Small intestine (tissue), 7 donors: Measurements from ENCODE around the gene NRTN. TPM values are rescaled to one million over a fixed set of nuclear protein-coding genes. Genes with fewer than 3 reads are reported as not detected.
"Not testable (repeated sequence)": the region's sequence is repeated elsewhere in the genome, so short reads cannot be mapped to it uniquely, and the experiment has no call there.

Experiments used
- DNase-seq, 2 donors: peaks; one replicate each; pipeline versions ENCODE4 v3.0.0 to v3.0.0-alpha.2; 2013
- FAIRE-seq: peaks from 2 replicates; lab custom pipeline; 2012; peaks lifted over from hg19 to GRCh38; lab: Jason Lieb, UNC
- H3K27ac ChIP-seq, 3 donors: one replicate each; pipeline ENCODE4 v1.5.1; 2013; ENCODE audit warnings: low read length in 2 of 3, mild to moderate bottlenecking in 2 of 3, control low read depth in 1 of 3, inconsistent platforms in 1 of 3, low read depth in 1 of 3, moderate library complexity in 1 of 3
- H3K27me3 ChIP-seq, 3 donors: one replicate each; pipeline ENCODE4 v1.6.1; 2013; ENCODE audit warnings: low read length in 3 of 3, inconsistent platforms in 1 of 3; ENCODE audit not compliant: control insufficient read depth in 3 of 3, insufficient read depth in 3 of 3
- H3K36me3 ChIP-seq, 3 donors: one replicate each; pipeline ENCODE4 v1.6.1; 2013; ENCODE audit warnings: low read length in 3 of 3, inconsistent platforms in 1 of 3, low read depth in 1 of 3, mild to moderate bottlenecking in 1 of 3, moderate library complexity in 1 of 3; ENCODE audit not compliant: control insufficient read depth in 3 of 3, insufficient read depth in 2 of 3
- H3K4me1 ChIP-seq, 3 donors: one replicate each; pipeline ENCODE4 v1.6.1; 2013; ENCODE audit warnings: low read length in 2 of 3, inconsistent platforms in 1 of 3, low read depth in 1 of 3, mild to moderate bottlenecking in 1 of 3, moderate library complexity in 1 of 3; ENCODE audit not compliant: control insufficient read depth in 3 of 3, insufficient read depth in 2 of 3
- H3K4me3 ChIP-seq, 3 donors: one replicate each; pipeline ENCODE4 v1.5.1; 2013; ENCODE audit warnings: low read length in 3 of 3, control low read depth in 1 of 3, inconsistent platforms in 1 of 3, low read depth in 1 of 3, mild to moderate bottlenecking in 1 of 3, moderate library complexity in 1 of 3
- H3K9me3 ChIP-seq, 2 donors: one replicate each; pipeline ENCODE4 v1.6.1; 2013; ENCODE audit warnings: low read depth in 1 of 2, low read length in 1 of 2; ENCODE audit not compliant: control insufficient read depth in 2 of 2, insufficient read depth in 1 of 2
- WGBS, 3 donors: extraction: QIAGEN DNeasy Blood & Tissue Kit; methylation state at CpG; one replicate each; pipeline ENCODE4 v1.1.7; 2013; 5-methylcytosine and 5-hydroxymethylcytosine counted together
- polyA plus RNA-seq, 4 donors: library from polyadenylated mRNA; stranded (reverse) in 3 of 4; unstranded in 1 of 4; fragments of 200-250 nt in 3 of 4; fragments of 120-200 nt in 1 of 4; gene quantifications; one replicate each; pipeline versions ENCODE4 v1.2.1 to v1.2.3, GENCODE V29; 2013
- donor health status: healthy with polysubstance abuse.
- donor health status: control.
- donor health status: control.
- donor health status: Bipolar disorder and iron deficiency.
- donor health status: healthy.

Gene NRTN
- polyA plus RNA-seq, 4 donors, result 1.1 to 3.0 (median 2.9) TPM; not detected in 1

DNA sequence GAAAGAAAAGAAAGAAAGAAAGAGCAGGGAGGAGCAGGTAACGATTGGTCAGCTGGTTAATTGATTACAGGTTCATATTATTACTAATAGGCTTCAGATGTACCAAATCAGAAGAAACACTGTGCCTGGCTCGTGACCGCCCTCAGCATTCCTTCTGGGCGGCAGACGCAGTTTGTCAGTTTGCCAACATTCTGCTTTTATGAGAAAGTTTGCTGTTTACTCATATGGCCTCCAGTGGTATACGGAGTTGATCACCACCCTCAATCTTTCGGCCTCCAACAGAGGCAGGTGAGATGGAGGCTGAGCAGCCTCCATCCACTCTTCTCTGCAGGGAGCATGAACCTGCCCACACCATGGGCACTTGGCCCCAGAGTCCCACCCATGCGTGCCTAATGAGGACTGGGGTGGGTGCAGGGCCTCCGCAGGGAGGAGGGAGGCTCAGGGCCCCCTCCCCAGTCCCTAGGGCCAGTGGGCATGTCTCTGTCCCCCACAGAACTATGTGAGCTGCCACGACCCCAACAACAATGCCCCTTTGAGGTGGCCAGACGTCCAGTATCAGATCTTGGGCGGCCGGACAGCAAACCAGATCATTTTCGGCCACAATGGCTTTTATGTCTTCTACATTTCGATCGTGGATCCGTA is 29.1 kb upstream of the NRTN start:
- Histone ChIP-seq H3K27ac (no peak overlapping the region), H3K27me3 (peaks cover 0 to 3% (median 2%) of the 10 kb centered on the region in 3 donors)
- FAIRE-seq, result no peak

DNA sequence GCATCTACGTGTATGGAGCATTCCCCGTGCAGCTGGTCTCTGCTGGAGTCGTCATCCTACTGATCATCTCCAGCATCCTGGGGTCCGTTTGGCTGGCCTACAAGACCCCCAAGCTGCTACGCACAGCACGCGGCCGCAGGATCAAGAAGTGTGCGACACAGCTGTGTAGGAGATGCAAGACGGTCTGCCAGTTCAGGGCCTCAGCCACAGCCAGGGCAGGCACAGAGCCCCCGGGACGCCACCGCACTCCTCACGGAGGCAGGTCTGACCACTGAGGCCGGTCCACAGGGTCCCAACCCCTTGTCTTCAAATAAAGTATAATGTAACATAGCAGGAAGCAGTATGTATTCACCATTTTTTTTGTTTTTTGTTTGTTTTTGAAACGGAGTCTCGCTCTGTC is 26.5 kb upstream of the NRTN start:
- Histone ChIP-seq H3K4me1 (no peaks in the 10 kb centered on the region), H3K36me3 (peaks cover 0 to 8% (median 0%) of the 10 kb centered on the region in 3 donors), H3K9me3 (no peaks in the 10 kb centered on the region), H3K27me3 (no peaks in the 10 kb centered on the region), H3K27ac (no peak overlapping the region), H3K4me3 (no peak overlapping the region)
- FAIRE-seq, result no peak
- DNase-seq, result no peak
- 82 to 88% (median 86%) methylated on average over 17 of the region's 17 CpGs for WGBS, 3 donors

More for the DNA sequence above, 29.1 kb upstream of the NRTN start:
- no peak for DNase-seq
- Histone ChIP-seq H3K4me1 (no peaks in the 10 kb centered on the region), H3K9me3 (no peaks in the 10 kb centered on the region), H3K36me3 (no peaks in the 10 kb centered on the region), H3K4me3 (no peak overlapping the region)
- WGBS, 3 donors, result 58 to 66% (median 59%) methylated on average over 17 of the region's 17 CpGs

DNA sequence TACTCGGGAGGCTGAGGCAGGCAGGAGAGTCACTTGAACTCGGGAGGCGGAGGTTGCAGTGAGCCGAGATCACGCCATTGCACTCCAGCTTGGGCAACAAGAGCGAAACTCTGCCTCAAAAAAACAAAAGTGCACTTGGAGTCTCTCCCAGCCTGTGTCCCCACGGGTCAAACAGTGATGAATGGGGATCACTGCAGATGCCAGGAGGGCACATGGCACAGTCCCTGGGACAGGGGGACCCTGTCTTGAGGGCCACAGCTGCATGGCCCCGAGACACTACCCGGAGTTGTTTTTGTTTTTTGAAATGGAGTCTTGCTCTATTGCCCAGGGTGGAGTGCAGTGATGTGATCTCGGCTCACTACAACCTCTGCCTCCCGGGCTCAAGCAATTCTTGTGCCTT is 24.0 kb upstream of the NRTN start:
- 79 to 85% (median 85%) methylated on average over 10 to 11 of the region's 11 CpGs for WGBS, 3 donors
- H3K27ac ChIP-seq, H3K27me3 ChIP-seq, DNase-seq, H3K4me1 ChIP-seq, FAIRE-seq, H3K4me3 ChIP-seq, H3K9me3 ChIP-seq: not testable (repeated sequence)
- H3K36me3 ChIP-seq, result peaks cover 0 to 33% (median 6%) of the 10 kb centered on the region in 3 donors

DNA sequence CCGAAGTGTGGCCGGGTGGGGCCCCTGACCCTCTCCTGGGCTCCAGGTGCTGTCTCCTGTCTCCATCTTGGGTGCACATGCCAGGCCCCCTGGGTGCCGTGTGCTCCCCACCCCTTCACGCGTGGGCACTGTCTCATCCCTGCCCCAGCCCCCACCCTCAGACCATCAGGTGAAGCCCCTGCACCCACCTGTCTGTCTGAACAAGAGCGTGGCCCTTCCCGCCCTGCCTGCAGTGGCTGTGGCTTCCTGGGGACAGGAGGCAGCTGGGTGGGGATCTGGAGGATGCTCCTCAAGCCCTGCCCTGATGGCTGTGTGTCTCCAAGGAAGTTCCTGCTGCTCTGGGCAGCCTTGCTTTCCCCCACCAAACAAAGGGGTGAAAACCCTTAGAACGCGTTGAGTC is 22.5 kb upstream of the NRTN start:
- Histone ChIP-seq H3K27ac (no peak overlapping the region), H3K27me3 (no peaks in the 10 kb centered on the region), H3K4me3 (no peak overlapping the region), H3K4me1 (no peaks in the 10 kb centered on the region), H3K36me3 (peaks cover 8 to 47% (median 11%) of the 10 kb centered on the region in 3 donors), H3K9me3 (no peaks in the 10 kb centered on the region)
- DNase-seq (no peak), FAIRE-seq (no peak)
- WGBS, 3 donors, result 67 to 83% (median 83%) methylated on average over 7 to 9 of the region's 9 CpGs

DNA sequence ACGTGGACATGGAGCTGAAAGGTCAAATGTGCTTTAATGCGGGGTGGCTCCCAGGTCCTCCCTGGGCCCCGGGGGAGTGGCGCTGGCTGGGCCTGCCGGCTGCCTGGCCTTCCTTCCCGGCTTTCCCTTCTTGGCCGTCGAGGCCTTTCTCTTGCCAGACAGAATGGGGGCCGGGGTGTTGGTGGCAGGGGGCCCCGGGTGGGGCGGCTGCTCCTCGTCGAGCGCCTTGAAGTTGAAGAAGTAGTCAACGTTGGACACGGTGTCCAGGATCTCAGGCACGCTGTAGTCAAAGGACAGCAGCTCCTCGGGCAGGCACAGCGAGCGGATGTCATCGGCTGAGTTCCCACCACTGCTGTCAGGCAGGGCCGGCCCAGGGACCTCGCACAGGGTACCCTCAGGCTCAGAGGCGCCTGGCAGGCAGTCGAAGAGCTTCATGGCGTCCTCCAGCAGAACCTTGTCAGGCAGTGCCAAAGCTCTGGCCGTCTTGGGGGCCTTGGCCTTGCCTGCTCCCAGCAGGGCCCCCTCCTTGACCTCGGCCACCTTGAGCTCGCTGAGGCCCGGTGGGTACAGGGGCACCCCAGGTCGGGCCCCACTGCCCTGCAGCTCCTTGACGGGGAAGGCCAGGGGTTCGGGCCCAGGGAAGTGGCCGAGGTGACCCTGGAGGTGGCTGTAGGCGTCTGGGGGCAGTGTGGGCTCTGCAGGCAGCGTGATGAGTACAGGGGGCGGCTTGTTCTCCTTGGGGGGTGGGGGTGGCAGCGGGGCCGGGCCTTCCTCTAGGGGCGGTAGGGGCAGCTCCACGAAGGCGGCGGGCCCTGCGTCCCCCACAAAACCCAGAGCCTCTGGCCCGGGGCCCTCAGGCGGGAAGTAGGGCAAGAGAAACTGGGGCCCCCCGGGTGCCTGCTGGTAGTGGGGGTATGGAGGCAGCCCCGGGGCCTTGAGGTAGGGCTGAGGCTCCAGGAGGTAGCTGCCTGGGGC is 21.6 kb upstream of the NRTN start:
- no peak overlapping the region for H3K27ac ChIP-seq
- FAIRE-seq, result no peak
- WGBS, 3 donors, result 78 to 86% (median 85%) methylated on average over 44 to 48 of the region's 48 CpGs
- H3K4me1 ChIP-seq, result no peaks in the 10 kb centered on the region
- H3K4me3 ChIP-seq, result no peak overlapping the region
- no peaks in the 10 kb centered on the region for H3K9me3 ChIP-seq
- peaks cover 16 to 56% (median 19%) of the 10 kb centered on the region in 3 donors for H3K36me3 ChIP-seq
- no peak for DNase-seq
- no peaks in the 10 kb centered on the region for H3K27me3 ChIP-seq

DNA sequence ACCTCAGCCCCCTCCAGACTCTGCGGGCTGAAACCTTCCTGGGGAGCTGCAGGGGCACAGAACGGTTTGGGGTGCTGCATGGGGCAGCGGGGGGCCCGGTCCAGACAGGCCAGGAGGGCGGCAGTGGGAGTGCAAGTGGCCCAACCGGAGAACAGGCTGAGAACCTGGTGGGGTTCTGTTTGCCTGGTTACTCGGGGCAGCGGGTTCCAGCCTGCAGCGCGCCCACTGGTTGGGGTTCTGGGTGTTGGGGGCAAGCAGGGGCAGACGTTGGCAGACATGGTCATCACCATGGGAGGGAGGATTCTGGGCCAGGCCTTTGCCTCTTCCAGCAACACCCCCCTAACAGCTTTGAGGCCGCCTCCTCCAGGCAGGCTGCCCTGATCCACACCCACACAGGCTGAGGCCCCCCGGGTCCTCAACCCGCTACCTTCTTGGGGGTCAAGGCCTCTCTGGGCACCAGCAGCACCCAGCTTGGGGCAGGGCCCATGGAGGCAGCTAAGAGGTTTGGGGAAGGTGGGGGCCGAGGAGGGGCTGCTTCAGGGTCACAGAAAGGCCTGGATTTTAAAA is 20.2 kb upstream of the NRTN start, which contains the start of gene PRR22:
TSS of gene PRR22 (minus strand) at position 166 of the 567 bp plus-strand sequence. CDS start at position 80, 86 bp downstream.
- Histone ChIP-seq H3K27me3 (no peaks in the 10 kb centered on the region), H3K4me1 (no peaks in the 10 kb centered on the region), H3K4me3 (no peak within 1 kb of the TSS), H3K27ac (no peak within 1 kb of the TSS), H3K9me3 (no peaks in the 10 kb centered on the region), H3K36me3 (peaks cover 22 to 70% (median 27%) of the 10 kb centered on the region in 3 donors)
- DNase-seq (no peak), FAIRE-seq (no peak)
- WGBS, 3 donors, result 87 to 92% (median 92%) methylated on average over 14 to 15 of the region's 15 CpGs

DNA sequence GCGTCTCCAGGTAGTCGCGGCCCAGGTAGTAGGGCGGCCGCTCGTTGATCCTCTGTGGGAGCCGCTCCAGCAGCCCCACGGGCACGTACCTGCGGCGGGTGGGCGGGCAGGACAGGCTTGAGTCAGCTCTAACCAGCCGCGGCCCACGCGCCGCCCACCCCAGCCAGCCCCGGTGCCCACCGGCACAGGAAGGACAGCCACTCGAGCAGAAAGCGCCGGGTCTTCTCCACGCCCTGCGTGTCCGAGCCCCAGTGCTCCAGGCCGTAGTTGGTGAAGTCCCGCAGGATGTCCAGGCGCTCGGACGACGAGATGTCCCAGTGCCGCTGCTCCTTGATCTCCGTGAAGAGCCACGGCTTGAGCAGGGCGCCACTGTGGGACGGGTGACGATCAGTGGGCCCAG is 19.4 kb upstream of the NRTN start:
- WGBS, 3 donors, result 93 to 97% (median 93%) methylated on average over 37 of the region's 37 CpGs
- H3K9me3 ChIP-seq, result no peaks in the 10 kb centered on the region
- H3K36me3 ChIP-seq, result peaks cover 22 to 77% (median 27%) of the 10 kb centered on the region in 3 donors
- H3K27me3 ChIP-seq, result no peaks in the 10 kb centered on the region
- no peak for FAIRE-seq
- no peak overlapping the region for H3K4me3 ChIP-seq
- no peak for DNase-seq
- no peak overlapping the region for H3K27ac ChIP-seq
- peaks cover 2 to 6% (median 4%) of the 10 kb centered on the region in 3 donors for H3K4me1 ChIP-seq
